HG02759 (cell line): ENCODE results near the gene HOXA4.
A peak's percentile ranks its signal among the peaks of the same experiment; 100 is the strongest.

Source experiments
- ATAC-seq: cut with Tn5 transposase; IDR thresholded peaks from one replicate; pipeline ENCODE4 v1.9.1; 2021; ENCODE audit warnings: mild to moderate bottlenecking, moderate library complexity; ENCODE audit not compliant: unreplicated experiment

The HOXA4 gene

DNA sequence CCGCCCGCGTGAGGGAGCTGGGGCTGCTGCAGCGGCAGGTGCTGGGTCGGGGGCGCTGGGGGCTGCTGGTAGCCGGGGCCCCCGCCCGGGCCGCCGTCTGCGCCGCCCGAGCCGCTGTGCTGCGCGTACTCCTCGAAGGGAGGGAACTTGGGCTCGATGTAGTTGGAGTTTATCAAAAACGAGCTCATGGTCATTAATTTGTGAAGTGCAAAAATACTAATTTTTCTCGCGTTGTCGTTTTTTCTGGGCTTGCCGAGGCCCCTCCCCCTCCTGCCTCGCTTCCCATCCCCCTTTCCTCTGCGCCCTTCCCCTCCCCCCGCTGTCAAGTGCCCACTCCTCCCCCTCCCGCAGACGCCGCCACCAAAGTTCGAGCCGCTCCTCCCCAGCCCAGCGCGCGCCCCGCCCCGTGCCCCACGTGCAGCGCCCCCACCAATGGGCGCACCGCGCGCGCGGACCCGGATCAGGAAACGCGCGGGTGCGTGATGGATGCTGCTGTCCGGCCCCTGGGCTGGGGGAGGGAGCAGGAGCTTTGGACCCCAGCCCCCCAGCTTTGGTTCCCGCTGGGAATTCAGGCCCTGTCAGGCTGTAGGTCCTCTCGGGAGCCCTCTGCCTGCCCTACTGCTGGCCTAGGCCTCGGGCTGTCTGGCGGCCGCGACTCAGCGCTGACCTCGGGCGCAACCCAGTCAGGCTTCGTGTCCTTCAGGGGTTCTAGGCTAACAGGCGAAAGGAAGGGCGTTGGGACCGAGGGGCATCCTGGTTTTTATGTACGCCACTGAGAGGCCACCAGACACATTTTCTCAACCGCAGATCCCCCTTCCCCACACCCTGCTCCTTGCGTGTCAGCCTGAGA is at the start of gene HOXA4:
Gene HOXA4 (minus strand): TSS at position 218 of the 850 bp plus-strand sequence. CDS start 24 bp downstream, at position 194.
- ATAC-seq = peak; percentile 59

GRCh38 chr7:27179503-27180430 is 49.2 kb upstream of the HOXA4 start:
- ATAC-seq = no peak

DNA sequence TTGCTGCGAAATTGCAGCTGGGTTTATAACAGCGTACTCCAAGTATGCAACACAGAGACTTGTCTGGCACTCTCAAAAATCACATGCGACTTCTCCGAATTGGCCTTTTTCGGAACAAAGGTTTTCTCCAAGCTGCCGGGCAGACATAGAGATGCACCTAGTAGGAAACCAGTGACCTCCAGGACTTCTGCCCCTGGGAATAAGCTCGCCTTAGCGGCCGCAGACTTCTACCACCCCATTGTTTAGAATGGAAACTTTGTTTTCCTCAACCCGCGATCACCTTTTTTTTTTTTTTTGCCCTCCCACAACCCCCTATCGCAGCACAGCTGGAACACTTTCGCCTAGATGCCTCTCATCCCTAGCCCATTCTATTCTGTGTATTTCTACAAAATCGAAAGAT is 48.5 kb upstream of the HOXA4 start:
- no peak for ATAC-seq

DNA sequence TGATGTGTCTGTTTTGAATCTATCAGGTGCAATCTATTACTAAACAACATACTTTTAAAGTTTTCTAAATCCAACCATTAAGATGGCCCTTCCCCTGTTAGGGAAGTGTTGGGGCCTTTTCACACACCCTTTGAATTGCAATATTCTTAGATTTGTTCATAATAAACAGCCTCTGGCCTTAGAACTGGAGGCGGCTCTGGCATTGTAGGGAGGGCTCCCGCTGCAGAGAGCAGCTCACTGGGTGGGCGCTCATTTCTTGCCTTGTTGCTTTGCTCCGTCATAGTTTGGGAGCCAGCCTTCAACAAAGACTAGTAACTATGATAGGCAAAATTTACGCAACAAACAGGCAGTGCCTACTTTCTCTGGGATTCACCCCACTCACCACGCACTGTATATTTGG is 47.8 kb upstream of the HOXA4 start:
- ATAC-seq = no peak

- ATAC-seq = no peak
These were observed 47.3 kb upstream of the HOXA4 start for GRCh38 chr7:27177795-27178320.

GRCh38 chr7:27176962-27177794 is 46.6 kb upstream of the HOXA4 start:
- ATAC-seq = no peak

DNA sequence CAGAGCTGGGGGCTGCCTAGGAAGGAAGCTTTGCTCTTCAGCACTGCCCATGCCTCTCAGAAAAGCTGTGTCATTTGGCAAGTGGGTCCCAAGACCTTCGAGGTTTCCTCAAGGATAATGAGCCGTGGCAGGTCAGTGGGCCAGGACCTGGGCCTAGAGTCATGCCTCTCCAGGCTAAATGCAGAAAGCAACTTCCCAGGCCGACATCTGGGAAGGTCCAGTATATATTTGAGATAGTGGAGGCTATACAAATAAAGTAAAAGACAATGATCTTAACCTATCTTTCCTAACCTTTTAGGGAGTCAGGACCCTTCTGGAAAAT is 45.9 kb upstream of the HOXA4 start:
- no peak for ATAC-seq

GRCh38 chr7:27175626-27176523 is 45.3 kb upstream of the HOXA4 start:
- no peak for ATAC-seq

- no peak for ATAC-seq
These were observed 44.5 kb upstream of the HOXA4 start for GRCh38 chr7:27174874-27175625.

GRCh38 chr7:27173956-27174873 is 43.7 kb upstream of the HOXA4 start, which contains the start of gene HOXA10:
TSS of gene HOXA10 (minus strand) at chr7:27174320. CDS start at chr7:27174306, 14 bp downstream.
- ATAC-seq = no peak

GRCh38 chr7:27173511-27173955 is 43.0 kb upstream of the HOXA4 start:
- ATAC-seq = no peak

DNA sequence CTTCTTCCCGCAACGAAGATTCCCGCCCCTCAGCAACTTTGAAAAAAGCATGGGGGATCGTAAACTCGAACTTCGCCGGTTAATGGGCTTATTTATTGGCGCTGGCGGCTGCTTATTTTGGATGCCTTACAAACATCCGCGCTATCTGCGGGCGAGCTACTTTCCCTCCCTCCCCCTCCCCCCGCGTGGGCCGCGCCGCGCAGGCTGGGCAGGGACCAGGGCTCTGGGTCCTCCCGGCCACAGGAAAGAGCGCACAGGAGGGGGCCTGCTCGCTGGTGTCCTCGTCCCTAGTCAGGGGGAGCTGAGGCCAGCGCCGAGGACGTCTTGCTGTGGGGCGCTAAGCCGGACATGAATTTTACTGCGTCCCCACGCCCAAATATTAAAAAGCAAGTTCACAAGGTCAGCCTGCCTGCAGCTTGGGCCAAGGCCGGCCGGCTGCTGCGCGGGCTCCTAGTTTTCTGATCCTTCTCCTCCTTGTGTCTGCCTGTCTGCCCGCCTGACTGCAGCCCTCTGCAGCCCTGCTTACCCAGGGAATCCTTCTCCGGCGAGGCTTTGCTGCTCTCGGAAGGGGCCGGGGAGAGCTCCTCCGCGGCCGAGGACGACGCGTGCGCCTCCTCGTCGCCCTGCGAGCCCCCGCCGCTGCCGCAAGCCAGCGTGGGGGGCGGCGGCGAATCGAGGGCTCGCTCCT is 42.4 kb upstream of the HOXA4 start:
- ATAC-seq = no peak

GRCh38 chr7:27172315-27172774 is 41.8 kb upstream of the HOXA4 start:
- ATAC-seq = no peak

DNA sequence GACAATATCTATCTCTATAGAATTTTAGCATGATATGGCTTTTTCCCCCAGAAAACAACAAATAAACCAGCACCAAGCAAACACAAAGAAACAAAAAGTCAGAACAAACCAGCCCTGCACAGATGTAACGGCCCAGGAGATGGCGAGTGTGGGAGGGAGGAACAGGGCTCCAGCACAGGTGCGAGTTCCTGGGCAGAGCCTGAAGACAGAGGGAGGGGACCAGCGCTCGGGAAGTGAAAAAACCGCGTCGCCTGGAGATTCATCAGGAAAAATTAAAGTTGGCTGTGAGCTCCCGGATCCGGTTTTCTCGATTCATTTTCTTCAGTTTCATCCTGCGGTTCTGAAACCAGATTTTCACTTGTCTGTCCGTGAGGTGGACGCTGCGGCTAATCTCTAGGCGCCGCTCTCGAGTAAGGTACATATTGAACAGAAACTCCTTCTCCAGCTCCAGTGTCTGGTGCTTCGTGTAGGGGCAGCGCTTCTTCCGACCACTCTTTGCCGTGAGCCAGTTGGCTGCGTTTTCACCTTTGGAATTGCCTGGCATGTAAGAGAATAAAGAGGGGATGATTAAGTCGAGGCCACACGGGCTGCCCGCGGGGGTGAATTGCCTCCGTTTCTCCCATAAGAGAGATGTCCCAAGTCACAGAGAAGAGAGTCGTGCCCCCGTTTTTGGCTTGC is 41.2 kb upstream of the HOXA4 start:
- no peak for ATAC-seq

DNA sequence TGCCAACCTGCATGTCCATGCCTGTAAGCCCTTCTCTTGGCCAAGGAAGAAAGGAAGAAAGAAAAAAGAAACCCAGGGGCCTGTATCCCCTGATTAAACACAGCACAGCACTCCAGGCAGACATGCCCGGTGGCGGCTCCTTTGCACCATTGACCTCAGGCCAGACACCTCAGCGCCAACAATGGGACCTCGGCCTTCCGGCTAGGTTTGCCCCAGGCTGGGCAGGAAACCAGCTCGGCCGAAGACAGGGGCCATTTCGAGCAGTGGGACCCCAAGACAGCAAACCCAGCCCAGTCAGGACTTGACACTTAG is 40.7 kb upstream of the HOXA4 start:
- no peak for ATAC-seq

GRCh38 chr7:27170426-27171324 is 40.1 kb upstream of the HOXA4 start:
- no peak for ATAC-seq
